GM18505 (cell line): ENCODE measurements around the gene CRMP1.

Source experiments
- ATAC-seq: cut with Tn5 transposase; IDR thresholded peaks from one replicate; pipeline ENCODE4 v1.9.1; 2021; ENCODE audit not compliant: unreplicated experiment
- POLR2A ChIP-seq: IDR thresholded peaks from 4 replicates; pipeline ENCODE4 v1.6.1; 2011; ENCODE audit warnings: borderline replicate concordance; ENCODE audit not compliant: insufficient read depth, insufficient read length; ENCODE audit errors: extremely low read depth

Gene CRMP1

DNA sequence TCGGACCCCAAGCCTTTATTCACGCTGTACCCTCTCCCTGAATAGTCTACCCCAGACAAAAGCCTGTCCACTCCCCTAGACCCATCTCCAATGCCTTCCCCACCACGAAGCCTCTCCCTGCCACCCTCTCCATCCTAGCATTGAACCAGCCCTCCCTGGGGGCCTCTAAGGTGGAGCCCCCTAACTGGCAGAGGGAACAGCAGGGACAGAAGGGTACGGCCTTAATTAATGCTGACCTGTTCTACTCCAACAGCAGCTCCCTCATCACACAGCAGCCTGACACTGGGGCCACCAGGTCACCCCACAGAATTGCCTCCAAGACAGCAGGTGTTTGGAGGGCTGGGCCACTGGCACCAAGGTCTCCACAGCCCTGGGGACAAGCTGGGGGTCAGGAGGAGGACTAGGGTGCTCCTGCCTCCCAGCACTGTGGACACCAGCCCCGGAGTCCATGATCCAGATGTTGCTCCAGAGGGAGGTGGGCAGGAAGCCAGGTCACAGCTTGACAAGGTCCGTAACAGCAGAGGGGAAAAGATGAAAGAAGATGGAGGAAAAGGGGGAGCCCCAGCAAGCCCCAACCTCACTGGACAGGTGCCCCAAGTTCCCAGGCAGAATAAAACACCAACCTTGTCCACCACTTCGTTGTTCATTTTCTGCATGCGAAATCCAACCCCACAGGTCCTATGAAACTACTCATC lies 3.7 kb downstream of the CRMP1 start:
- ATAC-seq: no peak
- no peak for TF ChIP-seq POLR2A

DNA sequence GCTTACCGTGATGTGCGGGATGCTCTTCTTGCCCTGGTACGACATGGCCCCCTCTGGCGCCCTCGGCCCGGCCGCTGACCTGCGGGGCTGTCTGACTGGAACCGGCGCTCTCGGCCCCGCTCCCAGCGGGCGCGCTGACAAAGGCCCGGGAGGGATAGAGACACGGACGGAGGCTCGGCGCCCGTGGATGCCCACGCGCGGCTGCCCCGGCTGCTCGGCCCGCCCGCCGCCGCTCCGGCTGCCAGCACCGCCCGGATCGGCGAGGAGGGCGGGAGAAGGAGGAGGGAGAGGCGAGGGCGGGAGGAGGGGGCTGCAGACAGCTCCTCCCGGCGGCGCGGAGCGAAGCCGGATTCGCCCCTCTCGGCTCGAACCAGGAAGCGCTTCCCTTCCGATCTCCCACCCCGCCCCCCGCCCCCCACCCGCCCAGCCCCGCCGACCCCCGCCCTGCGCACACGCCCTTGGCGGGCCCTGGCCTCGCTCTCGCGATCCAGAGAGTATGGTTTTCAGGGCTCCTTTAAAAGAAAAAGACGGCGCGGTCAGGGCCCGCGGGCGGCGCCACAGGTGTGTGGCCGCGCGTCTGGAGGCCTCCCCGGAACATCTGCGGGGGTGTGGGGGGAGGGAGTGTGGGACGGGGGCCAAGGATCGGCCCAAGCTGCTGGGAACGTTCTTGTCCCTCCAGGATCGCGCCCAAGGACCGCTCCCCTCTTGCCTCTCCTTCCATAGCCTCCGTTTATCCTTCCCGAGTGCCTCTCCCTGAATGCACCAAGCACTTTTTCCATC lies 4.5 kb downstream of the CRMP1 start:
- no peak for ATAC-seq
- TF ChIP-seq POLR2A: no peak

DNA sequence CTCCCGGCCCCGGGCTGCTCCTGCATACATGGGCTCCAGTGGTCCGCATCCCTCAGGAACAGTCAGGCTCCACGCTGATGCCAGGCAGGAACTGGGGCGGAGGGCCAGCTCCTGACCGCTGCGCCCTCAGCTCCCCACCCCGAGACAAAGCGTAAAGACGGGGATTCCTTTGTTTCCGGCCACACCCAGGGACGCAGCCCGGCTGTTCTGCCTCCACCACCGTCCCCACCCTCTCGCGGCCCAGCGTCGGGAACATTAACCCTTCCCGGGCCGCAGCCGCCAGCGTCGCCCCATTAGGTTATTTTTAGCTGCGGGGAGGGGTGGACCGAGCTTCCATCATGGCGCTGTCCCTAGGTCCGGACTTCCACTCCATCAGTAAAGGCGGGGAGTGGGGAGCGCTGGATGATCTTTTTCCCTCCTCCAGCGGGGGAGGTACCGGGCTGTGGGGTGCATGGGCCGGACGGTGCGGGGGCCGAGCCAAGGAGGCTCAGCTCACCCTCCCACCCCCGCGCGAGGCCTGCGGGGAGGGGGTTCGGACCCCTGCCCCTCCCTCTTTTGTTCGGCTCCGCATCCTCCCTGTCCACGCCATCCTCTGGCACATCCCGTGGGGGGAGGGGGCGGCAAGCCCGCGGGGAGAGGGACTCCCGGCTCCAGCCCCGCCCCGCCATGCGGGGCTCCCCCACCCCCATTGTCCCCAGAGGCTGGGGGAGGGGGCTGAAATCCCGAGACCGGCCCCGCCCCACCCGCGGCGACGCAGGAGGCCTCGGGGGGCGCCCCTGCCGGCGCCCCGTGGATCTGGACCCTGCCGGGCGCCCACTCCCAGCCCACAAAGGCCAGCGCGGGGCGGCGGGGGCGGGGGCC lies 5.3 kb downstream of the CRMP1 start:
- TF ChIP-seq POLR2A: no peak
- no peak for ATAC-seq

DNA sequence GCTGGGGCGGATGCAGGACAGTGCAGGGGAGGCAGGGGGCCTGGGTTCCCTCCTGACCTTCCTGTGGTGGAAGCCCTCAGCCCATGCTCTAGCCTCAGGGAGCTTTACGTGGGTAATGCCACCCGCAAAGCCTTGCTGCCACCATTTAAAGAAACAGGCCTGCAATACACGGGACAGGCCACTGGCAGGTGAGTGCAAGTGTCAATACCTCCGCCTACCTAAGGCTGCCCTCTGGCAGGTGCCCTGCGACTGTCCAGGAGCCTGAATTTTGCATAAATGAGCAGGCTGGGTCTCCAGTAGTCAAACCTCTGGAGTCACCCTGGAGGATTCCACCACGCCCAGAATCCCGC lies 5.9 kb downstream of the CRMP1 start:
- no peak for ATAC-seq
- TF ChIP-seq POLR2A: no peak

DNA sequence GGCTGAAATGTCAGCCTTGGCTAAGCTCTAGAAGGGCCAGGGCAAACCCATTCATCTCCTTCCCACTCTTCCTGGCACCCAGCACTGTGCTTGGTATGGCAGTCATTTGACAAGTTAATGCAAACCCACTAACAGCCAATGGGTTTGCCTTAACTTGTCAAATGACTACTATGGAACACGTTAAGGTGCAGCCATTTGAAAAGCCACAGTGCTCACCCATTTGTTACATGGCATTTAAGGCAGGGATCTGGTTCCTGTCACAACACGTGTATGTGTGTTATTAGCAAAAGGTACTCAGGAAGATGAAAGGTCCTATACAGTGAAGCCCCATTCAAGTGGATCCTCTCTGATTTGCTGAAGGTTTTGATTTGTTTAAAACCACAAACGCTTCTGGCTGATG lies 7.2 kb downstream of the CRMP1 start:
- no peak for ATAC-seq

DNA sequence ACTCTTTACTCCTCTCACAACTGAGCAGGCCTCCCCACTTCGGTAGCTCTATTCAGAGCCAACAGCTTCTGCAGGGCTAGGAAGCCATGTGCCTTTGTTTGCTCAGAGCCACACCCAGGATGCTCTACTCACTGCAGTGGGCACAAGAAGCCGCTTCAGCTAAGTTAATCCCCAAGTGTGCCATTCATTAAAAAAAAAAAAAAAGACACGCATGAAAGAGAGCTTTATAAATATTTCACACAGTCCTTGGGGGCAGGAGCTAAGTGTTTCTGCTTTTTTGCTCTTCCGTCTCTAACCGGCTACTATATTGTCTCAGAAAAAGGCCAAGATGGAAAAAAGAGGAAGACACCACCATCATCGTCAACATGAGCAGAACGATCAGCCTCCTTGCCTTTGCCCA lies 8.1 kb downstream of the CRMP1 start:
- no peak for TF ChIP-seq POLR2A
- ATAC-seq: no peak

More for the DNA sequence above, 7.2 kb downstream of the CRMP1 start:
- no peak for TF ChIP-seq POLR2A

DNA sequence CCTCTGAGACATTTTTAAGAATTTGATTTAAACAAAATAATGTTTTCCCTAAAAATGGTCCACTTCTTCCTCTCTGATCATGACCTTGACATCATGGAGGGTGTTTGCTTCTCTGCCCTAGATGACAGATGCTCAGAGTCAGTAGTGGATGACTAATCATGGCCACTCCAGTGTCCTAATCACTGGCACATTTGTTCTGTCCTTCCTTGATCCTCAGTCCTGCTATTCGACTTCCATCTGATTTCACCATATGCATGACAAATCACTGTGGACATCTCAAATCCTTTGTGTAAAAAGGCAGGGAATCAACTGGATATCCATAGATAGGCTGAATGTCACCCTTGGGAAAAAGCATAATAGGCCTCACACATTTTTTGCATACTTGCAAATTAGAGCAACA lies 9.0 kb downstream of the CRMP1 start:
- no peak for TF ChIP-seq POLR2A
- no peak for ATAC-seq

DNA sequence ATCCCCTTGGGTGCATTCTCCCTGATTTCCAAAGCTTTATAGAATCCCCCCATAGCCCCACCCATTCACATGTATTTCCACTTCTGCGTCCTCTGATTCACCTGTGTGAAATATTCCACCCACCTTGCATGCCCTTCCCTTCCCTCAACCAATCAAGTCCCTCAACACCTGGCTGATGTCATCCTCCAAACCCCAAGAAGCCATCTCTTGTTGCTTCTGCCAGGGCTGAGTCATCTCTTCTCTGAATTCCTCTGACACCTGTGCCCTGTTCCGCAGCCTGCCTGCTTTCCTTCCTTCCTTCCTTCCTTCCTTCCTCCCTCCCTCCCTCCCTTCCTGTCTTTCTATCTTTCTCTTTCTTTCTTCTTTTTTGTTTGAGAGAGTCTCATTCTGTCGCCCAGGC lies 9.9 kb downstream of the CRMP1 start:
- no peak for ATAC-seq
- no peak for TF ChIP-seq POLR2A

DNA sequence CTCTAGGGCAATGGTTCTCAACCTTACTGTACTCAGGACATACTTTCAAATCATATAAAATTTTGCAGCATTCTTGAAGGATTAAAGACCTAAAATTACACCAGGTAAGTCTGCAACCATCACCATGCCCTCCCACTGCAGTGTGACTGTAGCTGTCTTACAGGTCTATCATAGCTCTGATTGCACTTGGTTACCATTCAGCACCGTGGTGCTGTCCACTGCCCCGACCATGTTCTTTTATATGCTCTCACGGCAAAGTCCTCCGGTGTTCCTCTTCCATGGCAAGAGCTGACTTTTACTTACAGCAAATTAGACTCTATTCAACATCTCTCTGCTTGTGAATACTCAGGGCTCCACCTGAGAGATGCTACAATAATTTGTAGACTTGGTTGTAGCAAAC lies 11.5 kb downstream of the CRMP1 start:
- no peak for TF ChIP-seq POLR2A
- no peak for ATAC-seq

DNA sequence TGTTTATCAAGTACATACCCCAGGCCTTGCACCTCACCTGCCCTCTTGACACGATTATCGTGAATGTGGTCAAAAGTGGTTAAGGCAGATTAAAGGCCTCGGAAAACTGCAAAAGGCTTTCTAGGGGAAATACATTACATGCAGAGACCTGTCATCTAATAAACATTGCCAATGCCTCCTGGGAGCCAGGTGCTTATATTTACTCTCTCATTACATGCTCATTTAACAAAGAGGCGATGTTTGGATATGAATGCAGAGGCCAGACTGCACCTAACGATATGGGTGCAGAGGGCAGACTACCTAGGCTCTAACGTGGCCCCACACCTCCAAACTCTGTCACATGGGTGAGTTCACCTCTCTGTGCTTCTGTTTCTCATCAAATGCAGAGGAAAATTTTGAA lies 14.5 kb downstream of the CRMP1 start:
- no peak for TF ChIP-seq POLR2A
- ATAC-seq: no peak

DNA sequence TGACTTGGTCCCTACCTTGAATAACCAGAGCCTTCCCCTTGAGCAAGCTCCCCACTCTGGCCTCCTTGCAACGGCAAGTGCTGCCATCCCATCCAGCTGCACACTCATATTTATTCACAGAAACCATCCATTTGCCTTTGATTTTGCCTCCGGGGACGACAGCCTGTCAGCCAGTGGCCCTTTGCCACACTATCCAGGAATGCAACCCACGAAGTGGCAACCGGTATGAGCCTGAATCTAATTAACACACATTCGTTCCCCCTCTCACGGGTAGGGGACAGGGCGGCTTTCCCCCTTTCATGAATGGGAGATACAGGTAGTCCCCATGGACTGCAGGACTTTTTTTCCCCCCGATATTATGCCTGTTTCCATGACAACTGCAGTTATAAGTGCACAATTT lies 15.5 kb downstream of the CRMP1 start:
- no peak for TF ChIP-seq POLR2A
- no peak for ATAC-seq

DNA sequence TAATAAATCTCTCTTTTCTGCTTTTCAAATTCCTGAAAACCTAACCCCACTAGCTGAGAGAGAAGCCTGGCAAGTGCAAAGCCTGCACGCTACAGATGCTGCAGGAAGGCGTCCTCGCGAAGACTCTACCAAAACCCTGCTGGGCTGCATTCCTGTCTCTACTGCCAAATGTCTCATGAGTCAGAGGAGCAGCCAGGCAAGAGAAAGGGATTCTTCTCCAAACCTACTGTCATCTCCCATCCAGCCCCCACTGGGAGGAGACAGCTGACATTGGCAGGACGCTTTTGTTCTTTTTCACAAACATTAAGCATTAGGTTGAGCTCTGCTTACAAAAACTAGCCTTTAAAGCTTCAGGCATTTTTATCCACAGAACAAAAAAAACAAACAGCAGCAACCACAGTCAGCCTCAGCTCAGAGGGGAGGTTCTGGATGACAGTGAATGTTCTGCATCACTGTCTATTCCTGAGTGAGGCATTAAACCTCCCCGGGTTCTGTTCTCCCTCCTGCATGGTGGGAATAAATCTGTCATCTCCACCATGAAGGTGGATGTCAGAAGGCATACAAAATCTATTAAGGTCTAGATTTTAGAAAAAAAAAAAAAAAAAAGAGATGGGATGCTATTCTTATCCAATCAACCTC lies 18.0 kb downstream of the CRMP1 start:
- TF ChIP-seq POLR2A: no peak
- ATAC-seq: no peak

DNA sequence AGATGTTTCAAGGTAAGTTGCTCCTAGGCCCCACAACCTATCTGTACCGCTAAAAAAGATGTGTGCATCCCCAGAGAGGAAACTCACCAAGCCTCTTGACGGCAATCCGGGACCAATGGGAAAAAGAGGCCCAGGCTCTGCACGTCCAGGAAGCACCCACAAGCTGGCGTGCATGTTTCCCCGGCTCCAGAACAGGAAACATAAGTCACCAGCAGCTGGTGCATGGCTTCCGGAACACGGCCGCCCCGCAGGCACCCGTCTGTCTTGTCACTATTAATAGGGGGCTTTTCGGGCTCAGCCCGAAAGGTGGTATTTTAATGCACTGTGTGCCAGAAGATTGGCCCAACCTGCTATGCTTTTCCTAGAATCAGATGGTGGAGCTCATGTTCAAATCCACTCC lies 22.2 kb downstream of the CRMP1 start:
- TF ChIP-seq POLR2A: no peak
- ATAC-seq: no peak
